H1 (cell line): ENCODE results near the gene SPG11.

Experiments used
- CEBPB ChIP-seq: IDR thresholded peaks from 2 replicates; pipeline ENCODE4 v1.6.1; 2012; ENCODE audit warnings: low read depth, low read length
- EGR1 ChIP-seq: IDR thresholded peaks from 2 replicates; pipeline ENCODE4 v1.6.1; 2011; ENCODE audit warnings: low read depth, low read length, borderline replicate concordance
- EZH2 ChIP-seq: fragments of 200-600 bp; sonication (generic); IDR thresholded peaks from 2 replicates; pipeline ENCODE4 v1.7.1; 2012; ENCODE audit warnings: low read depth, mild to moderate bottlenecking, moderate library complexity, low read length, inconsistent platforms; ENCODE audit not compliant: severe bottlenecking
- KDM1A ChIP-seq: fragments of 200-600, 300-600 bp; sonication (generic); IDR thresholded peaks from 2 replicates; pipeline ENCODE4 v1.7.1; 2016; ENCODE audit warnings: mild to moderate bottlenecking, low read length, borderline replicate concordance
- TF ChIP-seq, protein P1 (sequence below), 3 experiments: IDR thresholded peaks; 1 replicate in 2 of 3; 2 replicates in 1 of 3; pipeline versions ENCODE4 v1.5.1 to v1.6.1; 2011; ENCODE audit warnings: low read length in 3 of 3, mild to moderate bottlenecking in 3 of 3, inconsistent platforms in 2 of 3, low read depth in 1 of 3, moderate library complexity in 1 of 3; ENCODE audit not compliant: insufficient read depth in 1 of 3; ENCODE audit errors: control extremely low read depth in 1 of 3
- TF ChIP-seq, protein P2 (sequence below): IDR thresholded peaks from 2 replicates; pipeline ENCODE4 v1.6.1; 2012; ENCODE audit warnings: inconsistent platforms

DNA sequence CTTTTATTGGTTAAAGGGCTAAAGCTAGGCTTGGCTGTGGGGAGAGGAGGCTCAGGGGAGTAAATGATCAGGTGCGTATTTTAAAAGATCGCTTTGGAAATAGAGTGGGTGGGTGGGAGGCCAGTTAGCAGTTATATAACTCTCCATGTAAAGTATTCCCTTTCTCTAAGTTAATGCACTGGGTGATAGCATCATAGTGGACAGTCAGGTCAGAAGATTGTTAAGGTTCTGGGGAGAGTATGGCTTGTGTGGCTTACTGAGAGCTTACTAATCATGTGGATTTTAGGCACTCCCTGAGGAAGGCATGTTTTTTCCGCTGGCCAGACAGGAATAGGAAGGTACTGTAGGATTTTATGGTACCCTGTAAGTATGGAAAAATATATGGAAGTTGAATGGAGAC lies 132.8 kb downstream of the SPG11 start:
- TF ChIP-seq, protein P1, sequence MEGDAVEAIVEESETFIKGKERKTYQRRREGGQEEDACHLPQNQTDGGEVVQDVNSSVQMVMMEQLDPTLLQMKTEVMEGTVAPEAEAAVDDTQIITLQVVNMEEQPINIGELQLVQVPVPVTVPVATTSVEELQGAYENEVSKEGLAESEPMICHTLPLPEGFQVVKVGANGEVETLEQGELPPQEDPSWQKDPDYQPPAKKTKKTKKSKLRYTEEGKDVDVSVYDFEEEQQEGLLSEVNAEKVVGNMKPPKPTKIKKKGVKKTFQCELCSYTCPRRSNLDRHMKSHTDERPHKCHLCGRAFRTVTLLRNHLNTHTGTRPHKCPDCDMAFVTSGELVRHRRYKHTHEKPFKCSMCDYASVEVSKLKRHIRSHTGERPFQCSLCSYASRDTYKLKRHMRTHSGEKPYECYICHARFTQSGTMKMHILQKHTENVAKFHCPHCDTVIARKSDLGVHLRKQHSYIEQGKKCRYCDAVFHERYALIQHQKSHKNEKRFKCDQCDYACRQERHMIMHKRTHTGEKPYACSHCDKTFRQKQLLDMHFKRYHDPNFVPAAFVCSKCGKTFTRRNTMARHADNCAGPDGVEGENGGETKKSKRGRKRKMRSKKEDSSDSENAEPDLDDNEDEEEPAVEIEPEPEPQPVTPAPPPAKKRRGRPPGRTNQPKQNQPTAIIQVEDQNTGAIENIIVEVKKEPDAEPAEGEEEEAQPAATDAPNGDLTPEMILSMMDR (IDR thresholded peaks at IDR 0.05; ENCODE audit: control extremely low read depth in 1 of 3, insufficient read depth in 1 of 3, low read depth in 1 of 3, low read length in 3 of 3), result no peak
- TF ChIP-seq, protein P2, sequence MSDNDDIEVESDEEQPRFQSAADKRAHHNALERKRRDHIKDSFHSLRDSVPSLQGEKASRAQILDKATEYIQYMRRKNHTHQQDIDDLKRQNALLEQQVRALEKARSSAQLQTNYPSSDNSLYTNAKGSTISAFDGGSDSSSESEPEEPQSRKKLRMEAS, result no peak
- TF ChIP-seq EGR1 (no peak), EZH2 (no peak), KDM1A (no peak), CEBPB (no peak)
